Fibroblast of lung (primary cell): ENCODE data around the gene OXCT1.

Experiments
- EZH2 ChIP-seq: IDR thresholded peaks from 2 replicates; pipeline ENCODE4 v1.5.1; 2012; ENCODE audit warnings: low read length, control low read depth, mild to moderate bottlenecking; ENCODE audit errors: missing control alignments
- TF ChIP-seq, protein P1 (sequence below), 2 donors: IDR thresholded peaks in 1 of 2; conservative IDR thresholded peaks in 1 of 2; 1 replicate in 1 of 2; 2 replicates in 1 of 2; pipeline ENCODE4 v1.5.1; 2011 to 2012; ENCODE audit warnings: low read length in 2 of 2, control low read depth in 1 of 2, inconsistent platforms in 1 of 2, low read depth in 1 of 2, mild to moderate bottlenecking in 1 of 2

DNA sequence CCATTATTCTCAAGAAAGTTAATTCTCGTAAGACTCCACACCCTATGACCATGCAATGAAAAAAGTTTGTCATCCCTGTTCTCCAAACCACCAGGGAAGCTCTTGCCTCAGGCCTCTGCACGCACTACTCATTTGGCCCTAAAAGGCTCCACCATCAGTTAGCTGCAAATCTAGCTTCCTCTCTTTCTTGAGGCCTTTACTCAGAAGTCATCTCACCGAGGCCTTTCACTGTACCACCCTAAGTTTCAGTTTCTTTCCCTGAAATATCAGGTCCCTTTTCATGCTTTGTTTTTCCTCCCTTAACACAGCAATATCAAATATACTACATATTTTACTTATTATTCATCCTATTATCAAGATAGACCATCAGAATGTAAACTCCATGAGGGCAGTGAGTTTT lies 39.1 kb downstream of the OXCT1 start:
- TF ChIP-seq, protein P1, sequence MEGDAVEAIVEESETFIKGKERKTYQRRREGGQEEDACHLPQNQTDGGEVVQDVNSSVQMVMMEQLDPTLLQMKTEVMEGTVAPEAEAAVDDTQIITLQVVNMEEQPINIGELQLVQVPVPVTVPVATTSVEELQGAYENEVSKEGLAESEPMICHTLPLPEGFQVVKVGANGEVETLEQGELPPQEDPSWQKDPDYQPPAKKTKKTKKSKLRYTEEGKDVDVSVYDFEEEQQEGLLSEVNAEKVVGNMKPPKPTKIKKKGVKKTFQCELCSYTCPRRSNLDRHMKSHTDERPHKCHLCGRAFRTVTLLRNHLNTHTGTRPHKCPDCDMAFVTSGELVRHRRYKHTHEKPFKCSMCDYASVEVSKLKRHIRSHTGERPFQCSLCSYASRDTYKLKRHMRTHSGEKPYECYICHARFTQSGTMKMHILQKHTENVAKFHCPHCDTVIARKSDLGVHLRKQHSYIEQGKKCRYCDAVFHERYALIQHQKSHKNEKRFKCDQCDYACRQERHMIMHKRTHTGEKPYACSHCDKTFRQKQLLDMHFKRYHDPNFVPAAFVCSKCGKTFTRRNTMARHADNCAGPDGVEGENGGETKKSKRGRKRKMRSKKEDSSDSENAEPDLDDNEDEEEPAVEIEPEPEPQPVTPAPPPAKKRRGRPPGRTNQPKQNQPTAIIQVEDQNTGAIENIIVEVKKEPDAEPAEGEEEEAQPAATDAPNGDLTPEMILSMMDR (conservative IDR thresholded peaks at IDR 0.05 in 1 of 2, IDR thresholded peaks at IDR 0.05 in 1 of 2; ENCODE audit: low read depth in 1 of 2, low read length in 2 of 2), result no peak
- no peak for TF ChIP-seq EZH2
